ENCODE results near the gene AIP.
"Not testable (repeated sequence)": the region's sequence is repeated elsewhere in the genome, so short reads cannot be mapped to it uniquely, and the experiment has no call there.

AIP gene

DNA sequence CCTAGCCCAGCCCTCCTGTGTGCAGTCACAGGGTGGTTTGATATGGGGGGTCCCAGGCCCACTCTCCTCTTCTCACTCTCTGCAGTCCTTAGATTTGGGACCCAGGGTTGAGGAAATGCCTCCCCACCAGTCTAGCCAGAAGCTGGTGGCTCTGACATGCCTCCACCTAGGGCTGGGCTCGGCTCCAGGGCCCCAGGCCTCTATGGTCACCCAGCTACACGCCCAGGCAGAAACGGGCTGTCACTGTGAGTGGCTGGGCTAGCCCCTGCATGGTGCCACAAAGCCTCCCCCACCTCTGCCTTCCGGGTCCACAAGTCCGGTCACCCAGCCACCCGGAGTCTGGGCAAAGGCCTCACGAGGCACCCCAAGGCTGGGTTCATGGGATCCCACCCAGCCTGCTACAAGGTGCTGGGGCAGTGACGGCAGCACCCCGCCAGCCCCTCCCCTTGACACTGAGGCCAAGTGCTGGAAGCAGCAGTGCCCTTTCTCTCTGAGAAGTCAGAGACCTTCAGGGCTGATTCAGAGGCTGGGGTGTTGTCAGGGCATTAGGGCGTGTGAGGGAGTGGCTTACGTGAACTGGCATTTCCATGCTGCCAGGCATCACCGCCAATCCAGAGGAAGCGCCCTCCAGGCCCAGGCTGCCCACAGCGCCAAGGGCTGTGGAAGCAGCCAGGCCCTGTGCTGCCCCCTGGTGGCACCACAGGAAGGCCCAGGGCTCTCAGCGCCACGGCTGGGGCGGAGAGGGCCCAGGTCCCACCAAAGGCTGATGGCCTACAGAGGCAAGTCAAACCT lies 23.0 kb downstream of the AIP start:
- peak; percentile 96 for DNase-seq (ENCODE audit: low read depth, low spot score)

DNA sequence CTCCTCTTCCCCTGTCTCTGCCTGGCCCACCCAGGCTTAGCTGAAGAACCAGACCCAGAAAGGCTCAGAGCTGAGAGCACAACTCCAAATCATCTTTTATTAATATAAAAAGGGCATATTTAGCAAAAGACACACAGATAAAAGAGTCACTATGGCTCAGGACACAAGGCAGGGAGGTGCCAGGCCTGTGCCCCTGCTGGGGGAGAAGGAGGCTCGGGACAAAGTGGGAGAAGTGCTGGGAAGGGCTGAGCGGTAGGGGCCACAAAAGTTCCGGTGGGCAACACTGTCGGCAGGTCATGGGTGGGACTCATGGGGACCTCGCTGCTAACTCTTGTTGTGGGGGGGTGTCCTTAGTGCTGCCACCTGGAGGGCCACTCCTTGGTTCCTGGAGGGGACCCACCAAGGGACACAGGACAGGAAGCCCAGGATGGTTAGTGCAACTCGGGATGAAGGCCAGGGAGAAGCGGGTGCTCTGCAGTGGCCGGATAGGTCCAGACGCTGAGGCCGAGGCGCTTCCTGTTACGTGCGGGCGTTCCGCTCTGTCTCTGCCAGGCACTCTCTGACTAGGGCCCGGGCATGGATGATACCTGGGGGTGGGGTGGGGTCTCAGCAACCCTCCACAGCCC lies 23.7 kb downstream of the AIP start:
- DNase-seq (ENCODE audit: low read depth, low spot score) = no peak

DNA sequence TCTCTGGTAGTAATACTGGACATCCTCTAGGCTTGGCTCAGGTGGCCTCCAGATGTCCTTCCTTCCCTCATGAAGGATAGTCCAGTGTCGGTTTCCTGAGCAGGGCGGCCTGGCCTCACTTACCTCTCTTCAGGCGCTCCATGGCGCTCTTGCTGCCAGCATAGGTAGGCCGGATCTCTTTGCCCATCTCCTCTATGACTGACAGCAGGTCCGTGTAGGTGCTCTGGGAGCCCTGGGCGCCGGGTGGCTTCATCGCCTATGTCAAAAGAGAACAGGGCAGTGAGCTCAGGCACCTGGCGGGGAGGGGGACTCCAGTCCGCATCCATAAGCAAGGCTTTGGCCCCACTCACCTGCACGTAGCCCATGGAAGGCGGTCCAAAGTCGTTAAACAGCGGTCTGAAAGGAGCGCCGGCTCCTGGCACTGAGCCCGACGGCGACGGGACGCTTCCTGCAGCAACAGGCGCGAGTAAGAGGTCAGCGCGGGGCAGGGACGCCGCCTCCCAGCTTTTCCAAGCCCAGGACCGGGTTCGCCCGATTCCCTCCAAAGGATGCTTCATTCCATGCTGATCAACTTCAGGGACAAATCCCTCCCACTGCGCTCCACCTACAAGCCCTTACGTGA lies 24.5 kb downstream of the AIP start:
- DNase-seq (ENCODE audit: low read depth, low spot score) = no peak

GRCh38 chr11:67507864-67508485 lies 25.1 kb downstream of the AIP start, which contains the start of gene CDK2AP2:
CDK2AP2 (minus strand) TSS chr11:67508162; CDS start chr11:67508082, 80 bp downstream.
- peak; percentile 100 for DNase-seq (ENCODE audit: low read depth, low spot score)

GRCh38 chr11:67508486-67509121 lies 25.8 kb downstream of the AIP start:
- peak; percentile 99 for DNase-seq (ENCODE audit: low read depth, low spot score)

GRCh38 chr11:67510023-67510345 lies 27.2 kb downstream of the AIP start:
- no peak for DNase-seq (ENCODE audit: low read depth, low spot score)

DNA sequence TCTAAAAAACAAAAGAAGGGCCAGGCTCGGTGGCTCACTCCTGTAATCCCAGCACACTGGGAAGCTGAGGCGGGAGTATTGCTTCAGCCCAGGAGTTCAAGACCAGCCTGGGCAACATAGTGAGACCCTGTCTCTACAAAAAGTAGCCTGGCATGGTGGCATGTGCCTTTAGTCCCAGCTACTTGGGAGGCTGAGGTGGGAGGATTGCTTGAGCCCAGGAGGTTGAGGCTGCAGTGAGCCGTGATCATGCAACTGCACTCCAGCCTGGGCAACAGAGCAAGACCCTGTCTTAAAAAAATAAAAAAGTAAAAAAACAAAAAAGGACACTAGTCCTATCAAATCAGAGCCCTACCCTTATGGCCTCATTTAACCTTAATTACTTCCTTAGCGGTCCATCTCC lies 28.7 kb downstream of the AIP start:
- not testable (repeated sequence) for DNase-seq (ENCODE audit: low read depth, low spot score)

DNA sequence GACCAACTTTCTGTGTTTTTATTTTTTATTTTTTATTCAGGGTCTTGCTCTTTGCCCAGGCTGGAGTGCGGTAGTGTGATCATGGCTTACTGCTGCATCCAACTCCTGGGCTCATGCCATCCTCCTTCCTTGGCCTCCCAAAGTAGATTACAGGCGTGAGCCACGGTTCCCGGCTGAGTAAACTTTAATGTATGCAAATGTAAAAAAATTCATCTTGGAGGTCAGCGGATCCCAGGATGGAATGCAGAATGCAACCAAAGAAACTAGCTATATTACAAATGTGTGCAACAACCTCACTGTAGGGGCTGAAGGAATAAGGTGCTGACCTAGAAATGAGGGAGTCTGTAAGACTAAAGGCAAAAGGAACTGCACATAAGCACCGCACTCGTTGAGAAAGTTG lies 31.3 kb downstream of the AIP start:
- no peak for DNase-seq (ENCODE audit: low read depth, low spot score)

DNA sequence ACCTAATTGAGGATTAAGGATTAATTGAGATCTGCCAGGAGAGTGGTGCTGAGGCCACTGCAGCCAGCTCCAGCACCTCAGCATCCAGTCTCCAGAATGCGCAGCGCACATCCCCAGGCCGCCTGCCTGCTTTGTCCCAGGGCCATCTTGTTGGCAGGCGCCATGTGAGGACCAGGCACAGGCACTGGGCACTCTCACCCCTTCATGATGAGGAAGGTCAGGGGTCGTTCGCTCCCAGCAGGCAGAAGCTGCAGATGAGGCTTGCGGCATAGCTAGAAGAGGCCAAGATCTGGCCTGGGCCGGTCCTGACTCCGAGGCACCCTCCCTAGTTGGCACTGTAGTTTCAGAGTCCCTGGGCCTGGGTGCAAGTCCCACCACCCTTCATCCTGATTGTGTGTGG lies 34.0 kb downstream of the AIP start:
- no peak for DNase-seq (ENCODE audit: low read depth, low spot score)

GRCh38 chr11:67517784-67518552 lies 35.1 kb downstream of the AIP start:
- no peak for DNase-seq (ENCODE audit: low read depth, low spot score)

DNA sequence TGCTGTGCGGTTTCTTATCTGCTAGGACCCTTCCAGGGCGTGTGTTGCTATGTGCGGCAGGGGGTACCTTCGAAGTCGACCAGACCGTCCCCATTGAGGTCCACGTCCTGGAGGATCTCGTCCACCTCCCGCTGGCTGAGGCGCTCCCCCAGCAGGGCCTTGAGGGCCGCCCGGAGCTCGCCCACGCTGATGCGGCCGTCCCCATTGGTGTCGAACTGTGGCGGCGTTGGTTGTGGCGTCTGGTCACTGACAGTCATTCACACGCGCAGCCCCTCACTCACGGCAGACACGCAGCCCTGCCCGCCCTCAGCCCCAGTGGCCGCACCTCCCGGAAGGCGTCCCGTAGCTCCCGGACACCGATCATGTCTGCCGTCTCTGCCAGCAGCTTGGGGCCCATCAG lies 36.9 kb downstream of the AIP start:
- DNase-seq (ENCODE audit: low read depth, low spot score) = no peak

DNA sequence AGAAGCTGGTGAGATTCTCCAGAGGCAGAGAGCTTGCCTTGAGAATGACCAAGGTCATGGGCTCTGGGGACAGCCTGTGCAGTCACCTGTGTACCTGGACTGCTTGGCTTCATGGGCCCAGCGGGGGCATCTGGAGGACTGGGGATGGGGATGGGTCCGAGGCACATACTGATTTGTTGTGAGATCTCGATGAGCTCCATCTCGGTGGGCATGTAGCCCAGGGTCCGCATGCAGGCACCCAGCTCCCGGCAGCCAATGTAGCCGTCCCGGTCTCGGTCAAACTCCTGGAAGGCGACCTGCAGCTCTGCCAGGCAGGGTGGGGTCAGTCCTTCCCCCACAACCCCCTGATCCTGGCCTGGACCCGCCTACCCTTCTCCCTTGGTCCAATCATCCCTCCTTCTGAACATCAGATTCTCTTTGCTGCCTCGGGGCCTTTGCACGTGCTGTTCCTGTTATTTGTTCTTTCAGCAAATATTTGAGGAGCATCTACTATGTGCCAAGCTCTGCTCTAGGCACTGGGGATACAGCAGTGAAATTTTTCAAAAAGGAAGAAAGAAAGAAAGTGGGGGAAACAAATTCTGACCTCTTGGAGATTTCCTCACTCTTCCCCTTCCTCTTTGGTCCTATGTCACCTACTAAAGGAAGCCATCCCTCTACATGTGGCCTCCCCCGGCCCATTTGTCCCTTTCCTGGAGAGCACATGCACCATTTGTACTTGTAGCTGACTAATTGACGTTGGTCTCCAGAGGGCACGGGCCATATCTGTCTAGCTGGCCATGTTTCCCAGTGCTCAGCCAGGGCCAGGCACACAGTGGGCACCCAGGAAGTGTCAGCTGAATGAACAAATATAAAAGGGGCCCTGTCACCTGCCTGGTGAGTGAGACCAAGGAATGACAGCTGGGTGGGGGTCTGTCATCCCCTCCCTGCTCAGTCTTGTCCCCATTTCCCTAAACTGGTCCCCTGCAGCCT lies 38.3 kb downstream of the AIP start:
- DNase-seq (ENCODE audit: low read depth, low spot score) = no peak

GRCh38 chr11:67521924-67522323 lies 39.1 kb downstream of the AIP start:
- DNase-seq (ENCODE audit: low read depth, low spot score) = no peak

DNA sequence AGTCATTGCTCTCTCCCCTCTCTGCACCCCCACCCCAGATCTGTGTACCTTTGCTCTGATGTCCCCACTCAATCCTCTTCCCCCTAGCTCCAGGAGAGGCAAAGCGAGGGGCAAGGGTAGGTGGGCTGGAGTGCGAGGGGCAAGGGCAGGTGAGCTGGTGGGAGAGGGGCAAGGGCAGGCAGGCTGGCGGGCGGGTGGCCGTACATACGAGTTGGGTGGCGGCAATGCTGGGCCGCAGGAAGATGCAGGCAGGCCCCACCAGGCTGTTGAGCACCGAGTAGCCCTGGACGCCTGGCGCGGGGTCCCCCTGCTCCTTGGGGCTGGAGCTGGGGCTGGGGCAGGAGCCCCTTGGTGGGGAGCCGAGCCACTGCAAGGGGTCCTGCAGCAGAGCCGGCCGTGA lies 39.5 kb downstream of the AIP start:
- DNase-seq (ENCODE audit: low read depth, low spot score) = no peak

- no peak for DNase-seq (ENCODE audit: low read depth, low spot score)
Measured at GRCh38 chr11:67522844-67523555, 40.2 kb downstream of the AIP start, which contains the start of gene CABP2. CABP2 (minus strand) TSS chr11:67523446; CDS start chr11:67523326, 120 bp downstream.

DNA sequence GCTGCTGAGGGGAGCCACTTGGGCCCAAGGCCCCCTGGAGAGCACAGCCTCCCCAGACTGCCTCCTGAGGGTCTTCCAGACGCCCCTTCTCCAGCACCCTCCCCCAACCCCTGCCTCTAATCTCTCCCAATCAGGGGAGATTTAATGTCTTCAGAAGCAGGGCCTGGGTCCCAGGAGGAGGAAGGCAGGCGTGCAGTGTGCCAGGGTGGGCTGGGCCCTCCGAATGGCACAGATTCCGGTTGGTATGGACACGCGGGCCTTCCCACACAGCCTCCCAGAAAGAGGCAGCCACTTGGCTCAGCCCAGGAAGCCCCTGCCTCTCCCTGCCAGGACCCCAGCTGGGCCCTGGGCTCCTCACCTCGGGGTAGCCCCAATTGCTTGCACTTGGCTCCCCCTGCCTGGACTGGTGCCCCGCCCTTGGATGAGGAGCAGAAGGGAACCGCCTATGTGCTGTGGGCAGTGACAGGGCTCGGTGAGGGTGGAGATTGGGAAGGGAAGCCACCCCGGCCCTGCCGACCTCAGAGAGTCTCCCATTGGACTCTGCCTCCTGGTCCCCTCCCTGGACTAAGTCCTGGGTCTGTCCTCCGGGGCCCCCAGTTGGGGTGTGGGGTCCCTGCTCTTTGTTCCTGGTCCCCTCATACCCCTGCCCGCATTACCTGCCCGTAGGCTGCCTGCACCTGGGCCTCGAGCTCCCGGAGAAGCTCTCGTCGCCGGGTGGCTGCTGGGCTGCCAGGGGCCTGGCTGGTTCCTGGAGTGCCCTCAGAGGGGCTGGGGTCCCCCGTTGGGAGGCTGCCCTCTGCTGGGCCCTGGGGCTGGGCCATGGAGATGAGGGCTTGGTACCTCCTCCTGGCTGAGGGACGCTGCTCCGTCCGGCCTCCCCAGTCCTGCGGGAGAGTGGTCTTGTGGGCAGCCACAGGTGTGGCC lies 41.0 kb downstream of the AIP start:
- DNase-seq (ENCODE audit: low read depth, low spot score) = no peak

DNA sequence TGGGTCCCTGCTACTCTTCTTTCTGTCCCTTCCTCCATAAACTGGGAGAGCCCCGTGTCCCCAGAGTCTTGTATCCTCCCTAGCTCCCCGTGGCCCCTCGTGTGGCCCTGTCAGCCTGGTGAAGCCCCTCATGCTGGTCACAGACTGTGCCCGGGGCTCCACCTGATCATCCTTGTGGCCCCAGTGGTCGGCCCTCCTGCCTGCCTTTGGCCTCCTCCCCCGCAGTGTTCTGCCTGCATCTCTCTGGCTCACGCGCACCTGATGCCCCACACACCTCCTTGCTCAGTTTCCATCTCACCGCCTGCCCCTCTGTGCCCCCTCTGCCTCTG lies 41.6 kb downstream of the AIP start:
- no peak for DNase-seq (ENCODE audit: low read depth, low spot score)

DNA sequence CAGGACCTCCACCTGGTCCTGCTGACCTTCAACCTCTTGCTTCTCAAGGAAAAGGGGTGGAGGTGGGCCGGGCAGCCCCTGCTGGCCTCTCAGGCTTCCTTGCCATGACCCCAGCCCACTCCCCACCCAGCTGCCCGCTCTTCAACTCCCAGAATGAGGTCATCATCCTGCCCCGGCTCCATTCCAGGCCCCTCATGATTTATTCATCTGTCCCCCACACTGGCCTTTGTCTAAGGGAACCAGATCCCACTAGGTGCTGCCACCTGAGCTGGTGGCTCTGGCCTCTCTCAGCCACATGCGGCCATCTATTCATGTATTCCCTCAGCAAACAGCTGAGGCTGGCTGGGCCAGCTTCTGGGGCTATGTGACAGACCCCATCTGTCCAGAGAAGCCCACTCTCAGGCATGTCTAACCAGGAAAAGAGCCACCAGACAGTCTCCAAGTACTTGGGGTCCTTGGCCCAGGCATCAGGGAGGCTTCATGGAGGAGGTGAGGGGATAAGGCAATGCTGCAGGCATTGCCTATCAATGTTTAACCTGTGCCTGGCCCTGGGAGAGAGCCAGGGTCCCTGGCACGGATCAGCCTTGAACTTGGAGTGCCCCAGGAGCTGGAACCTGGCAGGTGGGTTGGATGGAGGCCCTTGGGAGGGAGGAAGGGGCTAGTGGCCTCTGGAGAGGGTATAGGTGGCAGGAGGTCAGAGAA lies 42.6 kb downstream of the AIP start:
- DNase-seq (ENCODE audit: low read depth, low spot score) = no peak

Measured in astrocyte of the hippocampus (primary cell).